ENCODE results near the gene SEMA5A. TPM values are rescaled to one million over a fixed set of nuclear protein-coding genes. Genes with fewer than 3 reads are reported as not detected.

Gene SEMA5A
- total and polyA plus RNA-seq, 2 of the 13 experiments (the other 11 are each of a cell fraction or from before 2014, with no cell fraction given), result 0.01 TPM; not detected in 1

GRCh38 chr5:9067154-9067553, 478.7 kb downstream of the SEMA5A start (continued):
- TF ChIP-seq GLMP (CRISPR knock-in tag; IDR thresholded peaks at IDR 0.05; ENCODE audit: borderline replicate concordance), result no peak
- TF ChIP-seq CEBPZ (IDR thresholded peaks at IDR 0.05; ENCODE audit: low read length), result no peak
- no peak for TF ChIP-seq ZNF276 (CRISPR knock-in tag; IDR thresholded peaks at IDR 0.05; ENCODE audit: low read depth)
- TF ChIP-seq NFATC3 (CRISPR knock-in tag; IDR thresholded peaks at IDR 0.05), result no peak
- TF ChIP-seq DRAP1 (CRISPR knock-in tag; IDR thresholded peaks at IDR 0.05), result no peak
- TF ChIP-seq ZNF589 (CRISPR knock-in tag; conservative IDR thresholded peaks at IDR 0.05), result no peak
- no peak for TF ChIP-seq ZNF326 (CRISPR knock-in tag; IDR thresholded peaks at IDR 0.05; ENCODE audit: borderline replicate concordance)
- no peak for TF ChIP-seq HMG20A (CRISPR knock-in tag; IDR thresholded peaks at IDR 0.05; ENCODE audit: borderline replicate concordance)
- no peak for TF ChIP-seq ZFP90 (CRISPR knock-in tag; IDR thresholded peaks at IDR 0.05; ENCODE audit: borderline replicate concordance)
- TF ChIP-seq AFF4 (CRISPR knock-in tag; IDR thresholded peaks at IDR 0.05), result no peak
- no peak for TF ChIP-seq HDAC1 (CRISPR knock-in tag; IDR thresholded peaks at IDR 0.05)
- no peak for TF ChIP-seq MED8 (CRISPR knock-in tag; IDR thresholded peaks at IDR 0.05; ENCODE audit: insufficient replicate concordance)
- TF ChIP-seq ZNF12 (CRISPR knock-in tag; IDR thresholded peaks at IDR 0.05), result no peak
- no peak for TF ChIP-seq CENPBD1 (CRISPR knock-in tag; IDR thresholded peaks at IDR 0.05; ENCODE audit: borderline replicate concordance, low read depth)
- TF ChIP-seq ZNF761 (CRISPR knock-in tag; conservative IDR thresholded peaks at IDR 0.05), result no peak
